GM19324 (cell line): ENCODE measurements around the gene VPS18.

ENCODE experiments used
- ATAC-seq: cut with Tn5 transposase; IDR thresholded peaks from one replicate; pipeline ENCODE4 v1.9.1; 2021; ENCODE audit warnings: mild to moderate bottlenecking, moderate library complexity; ENCODE audit not compliant: unreplicated experiment, low FRiP score

Gene VPS18

GRCh38 chr15:40951764-40952163 lies 57.5 kb downstream of the VPS18 start:
- no peak for ATAC-seq

- ATAC-seq = no peak
Measured at GRCh38 chr15:40952301-40952900, 58.2 kb downstream of the VPS18 start.

DNA sequence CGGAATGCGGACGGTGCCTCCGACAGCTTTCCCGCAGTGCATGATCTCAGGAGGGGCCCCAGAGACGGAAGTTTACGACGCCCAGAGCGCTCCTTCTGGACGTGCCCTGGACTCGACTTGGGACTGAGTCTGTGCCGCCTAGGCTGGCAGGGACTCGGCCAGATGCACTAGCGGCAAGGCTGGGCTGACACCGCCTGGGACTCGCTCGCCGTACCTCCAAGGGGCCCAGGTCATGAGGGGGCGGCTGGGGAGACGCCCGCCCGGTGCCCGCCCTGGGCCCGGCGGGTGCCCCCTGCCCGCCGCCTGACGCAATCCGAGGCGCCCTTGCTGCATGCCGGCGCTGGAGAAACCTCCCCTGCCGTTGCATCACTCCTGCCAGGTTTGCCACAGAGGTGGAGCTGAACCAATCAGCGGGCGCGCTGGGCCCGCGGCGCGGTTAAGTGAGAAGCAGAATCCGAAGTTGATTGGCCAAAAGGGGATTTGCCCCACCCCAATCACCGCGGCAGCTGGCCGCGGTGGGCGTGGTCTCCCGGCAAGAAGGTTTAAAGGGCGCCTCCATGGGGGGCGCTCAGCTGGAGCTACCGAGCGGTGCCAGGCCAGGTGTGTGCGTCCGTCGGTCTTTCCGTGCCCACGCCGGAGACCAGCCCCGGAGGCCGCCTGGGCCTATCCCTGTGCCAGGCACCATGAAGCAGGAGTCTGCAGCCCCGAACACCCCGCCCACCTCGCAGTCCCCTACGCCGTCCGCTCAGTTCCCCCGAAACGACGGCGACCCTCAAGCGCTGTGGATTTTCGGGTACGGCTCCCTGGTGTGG lies 58.9 kb downstream of the VPS18 start, which contains the start of gene CHAC1:
TSS of gene CHAC1 (plus strand) at position 571 of the 812 bp plus-strand sequence. CDS start at position 684, 113 bp downstream.
- ATAC-seq = peak; percentile 93
